ENCODE measurements around the gene C4orf54.

DNA sequence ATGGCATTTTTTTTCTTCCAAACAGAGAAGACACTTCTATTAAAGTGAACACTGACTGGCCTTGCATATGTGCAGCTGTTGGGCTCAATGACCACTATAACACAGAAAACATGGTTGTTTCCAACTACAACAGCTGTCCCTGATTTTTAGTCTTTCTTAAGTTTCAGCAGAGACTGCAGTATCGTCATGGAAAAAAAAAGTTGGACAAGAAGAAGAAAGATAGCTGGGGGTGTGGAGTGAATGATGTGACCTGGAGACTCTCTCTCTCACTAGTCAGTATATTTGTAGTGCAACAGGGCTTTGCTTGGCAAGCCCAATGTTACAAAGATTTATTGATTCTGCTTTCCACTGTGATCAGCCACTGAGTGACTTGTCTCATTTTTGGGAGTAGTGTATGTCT lies 29.5 kb upstream of the C4orf54 start:
- no peak for TF ChIP-seq POLR2A (IDR thresholded peaks at IDR 0.05)
- TF ChIP-seq, protein P1, sequence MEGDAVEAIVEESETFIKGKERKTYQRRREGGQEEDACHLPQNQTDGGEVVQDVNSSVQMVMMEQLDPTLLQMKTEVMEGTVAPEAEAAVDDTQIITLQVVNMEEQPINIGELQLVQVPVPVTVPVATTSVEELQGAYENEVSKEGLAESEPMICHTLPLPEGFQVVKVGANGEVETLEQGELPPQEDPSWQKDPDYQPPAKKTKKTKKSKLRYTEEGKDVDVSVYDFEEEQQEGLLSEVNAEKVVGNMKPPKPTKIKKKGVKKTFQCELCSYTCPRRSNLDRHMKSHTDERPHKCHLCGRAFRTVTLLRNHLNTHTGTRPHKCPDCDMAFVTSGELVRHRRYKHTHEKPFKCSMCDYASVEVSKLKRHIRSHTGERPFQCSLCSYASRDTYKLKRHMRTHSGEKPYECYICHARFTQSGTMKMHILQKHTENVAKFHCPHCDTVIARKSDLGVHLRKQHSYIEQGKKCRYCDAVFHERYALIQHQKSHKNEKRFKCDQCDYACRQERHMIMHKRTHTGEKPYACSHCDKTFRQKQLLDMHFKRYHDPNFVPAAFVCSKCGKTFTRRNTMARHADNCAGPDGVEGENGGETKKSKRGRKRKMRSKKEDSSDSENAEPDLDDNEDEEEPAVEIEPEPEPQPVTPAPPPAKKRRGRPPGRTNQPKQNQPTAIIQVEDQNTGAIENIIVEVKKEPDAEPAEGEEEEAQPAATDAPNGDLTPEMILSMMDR (IDR thresholded peaks at IDR 0.05), result no peak

Measured in right lobe of liver (tissue), 4 donors.